ENCODE measurements around the gene LINS1. TPM values are rescaled to one million over a fixed set of nuclear protein-coding genes. Genes with fewer than 3 reads are reported as not detected.

The LINS1 gene
- total RNA-seq, 1 experiment from 2014 or later: 17.3 TPM

- ChIA-PET POLR2A (ENCODE audit: low non-redundant PET) (no interaction called here), CTCF (no interaction called here)
- no TSS peak for BruUV-seq (replicated peaks)
Observed at GRCh38 chr15:100529556-100529955, 72.4 kb downstream of the LINS1 start.

GRCh38 chr15:100528833-100529428, 73.1 kb downstream of the LINS1 start, which contains the start of gene CERS3:
Gene CERS3, minus strand, starts transcription at chr15:100528950. Its CDS starts 27,101 bp downstream, at chr15:100501849.
- Histone ChIP-seq H3K27me3 (replicated peaks; ENCODE audit: insufficient read depth, low read depth, low read length, poor library complexity) (peaks cover 44% of the 10 kb centered on the region), H3K36me3 (ENCODE audit: insufficient read depth, low read length, poor library complexity, severe bottlenecking) (no peaks in the 10 kb centered on the region), H3K9me3 (ENCODE audit: low read depth, low read length, poor library complexity, severe bottlenecking) (no peaks in the 10 kb centered on the region), H3K4me3 (ENCODE audit: low read depth, low read length, poor library complexity, severe bottlenecking) (no peak within 1 kb of the TSS), H3K27ac (ENCODE audit: low read depth, low read length, poor library complexity, severe bottlenecking) (no peak within 1 kb of the TSS), H3K4me1 (ENCODE audit: insufficient read depth, low read length, poor library complexity, severe bottlenecking) (no peaks in the 10 kb centered on the region)
- ChIA-PET POLR2A (ENCODE audit: low non-redundant PET) (no interaction called here), CTCF (no interaction called here)
- intact Hi-C loops (cut with micrococcal nuclease; ENCODE audit: unreplicated experiment): no loop called here
- DNase-seq (ENCODE audit: low spot score): no peak
- TF ChIP-seq EZH2 (IDR thresholded peaks at IDR 0.05; ENCODE audit: borderline replicate concordance, low read depth, low read length, poor library complexity, severe bottlenecking): no peak
- TF ChIP-seq CTCF (conservative IDR thresholded peaks at IDR 0.05; ENCODE audit: low read depth, low read length): no peak
- BruUV-seq (replicated peaks): no TSS peak

More at GRCh38 chr15:100529556-100529955, 72.4 kb downstream of the LINS1 start:
- no peak for TF ChIP-seq CTCF (conservative IDR thresholded peaks at IDR 0.05; ENCODE audit: low read depth, low read length)
- TF ChIP-seq EZH2 (IDR thresholded peaks at IDR 0.05; ENCODE audit: borderline replicate concordance, low read depth, low read length, poor library complexity, severe bottlenecking): no peak
- Histone ChIP-seq H3K27me3 (replicated peaks; ENCODE audit: insufficient read depth, low read depth, low read length, poor library complexity) (peaks cover 44% of the 10 kb centered on the region), H3K4me1 (ENCODE audit: insufficient read depth, low read length, poor library complexity, severe bottlenecking) (no peaks in the 10 kb centered on the region), H3K36me3 (ENCODE audit: insufficient read depth, low read length, poor library complexity, severe bottlenecking) (no peaks in the 10 kb centered on the region), H3K4me3 (ENCODE audit: low read depth, low read length, poor library complexity, severe bottlenecking) (no peak overlapping the region), H3K9me3 (ENCODE audit: low read depth, low read length, poor library complexity, severe bottlenecking) (no peaks in the 10 kb centered on the region), H3K27ac (ENCODE audit: low read depth, low read length, poor library complexity, severe bottlenecking) (no peak overlapping the region)
- no peak for DNase-seq (ENCODE audit: low spot score)
- intact Hi-C loops (cut with micrococcal nuclease; ENCODE audit: unreplicated experiment): no loop called here

GRCh38 chr15:100526027-100526481, 75.9 kb downstream of the LINS1 start:
- ChIA-PET CTCF (no interaction called here), POLR2A (ENCODE audit: low non-redundant PET) (no interaction called here)
- Histone ChIP-seq H3K9me3 (ENCODE audit: low read depth, low read length, poor library complexity, severe bottlenecking) (no peaks in the 10 kb centered on the region), H3K27ac (ENCODE audit: low read depth, low read length, poor library complexity, severe bottlenecking) (no peak overlapping the region), H3K36me3 (ENCODE audit: insufficient read depth, low read length, poor library complexity, severe bottlenecking) (no peaks in the 10 kb centered on the region), H3K4me1 (ENCODE audit: insufficient read depth, low read length, poor library complexity, severe bottlenecking) (no peaks in the 10 kb centered on the region), H3K27me3 (replicated peaks; ENCODE audit: insufficient read depth, low read depth, low read length, poor library complexity) (peaks cover 21% of the 10 kb centered on the region), H3K4me3 (ENCODE audit: low read depth, low read length, poor library complexity, severe bottlenecking) (no peak overlapping the region)
- no peak for DNase-seq (ENCODE audit: low spot score)
- no TSS peak for BruUV-seq (replicated peaks)
- TF ChIP-seq CTCF (conservative IDR thresholded peaks at IDR 0.05; ENCODE audit: low read depth, low read length) (no peak), EZH2 (IDR thresholded peaks at IDR 0.05; ENCODE audit: borderline replicate concordance, low read depth, low read length, poor library complexity, severe bottlenecking) (no peak)
- intact Hi-C loops (cut with micrococcal nuclease; ENCODE audit: unreplicated experiment): no loop called here
